Sigmoid colon (tissue), 7 donors: ENCODE results near the gene ZNF185. TPM values are rescaled to one million over a fixed set of nuclear protein-coding genes. Genes with fewer than 3 reads are reported as not detected.

Experiments used
- DNase-seq: peaks from one replicate; pipeline ENCODE4 v3.0.0-alpha.2; 2019
- H3K27ac ChIP-seq, 4 donors: fragments of 200-600 bp; sonication (generic); one replicate each; pipeline ENCODE4 v1.5.1; 2016 to 2019; ENCODE audit warnings: mild to moderate bottlenecking in 1 of 4
- H3K27me3 ChIP-seq, 3 donors: fragments of 200-600 bp; sonication (generic); one replicate each; pipeline ENCODE4 v1.5.1; 2019; ENCODE audit warnings: mild to moderate bottlenecking in 1 of 3
- H3K36me3 ChIP-seq, 4 donors: fragments of 200-600 bp; sonication (generic); one replicate each; pipeline ENCODE4 v1.5.1; 2016 to 2019
- H3K4me1 ChIP-seq, 4 donors: fragments of 200-600 bp; sonication (generic); one replicate each; pipeline ENCODE4 v1.5.1; 2017 to 2019
- H3K4me3 ChIP-seq, 4 donors: fragments of 200-600 bp; sonication (generic); one replicate each; pipeline ENCODE4 v1.5.1; 2017 to 2019; ENCODE audit warnings: mild to moderate bottlenecking in 2 of 4, moderate library complexity in 1 of 4
- H3K9me3 ChIP-seq, 4 donors: fragments of 200-600 bp in 3 of 4; sonication (generic) in 3 of 4; one replicate each; pipeline versions ENCODE4 v1.5.1 to v1.6.1; 2013 to 2019
- CTCF ChIP-seq, 4 experiments: fragments of 450-650 bp in 3 of 4; fragments of 200-600 bp in 1 of 4; IDR thresholded peaks; one replicate each; pipeline ENCODE4 v1.5.1; 2016 to 2019; ENCODE audit warnings: antibody characterized with exemption in 4 of 4, mild to moderate bottlenecking in 3 of 4, moderate library complexity in 2 of 4
- EP300 ChIP-seq, 4 donors: sonication (generic); formaldehyde crosslinking; IDR thresholded peaks; one replicate each; pipeline ENCODE4 v1.6.1; 2017; ENCODE audit warnings: antibody characterized with exemption in 4 of 4
- POLR2A ChIP-seq, 2 donors: fragments of 450-650 bp; IDR thresholded peaks; one replicate each; pipeline ENCODE4 v1.6.1; 2016; ENCODE audit warnings: antibody characterized with exemption in 2 of 2, mild to moderate bottlenecking in 2 of 2, moderate library complexity in 2 of 2
- POLR2AphosphoS5 ChIP-seq, 4 donors: sonication (generic); formaldehyde crosslinking; IDR thresholded peaks; one replicate each; pipeline ENCODE4 v1.6.1; 2017; ENCODE audit warnings: antibody characterized with exemption in 4 of 4
- WGBS, 2 donors: extraction: QIAGEN DNeasy Blood & Tissue Kit; methylation state at CpG; one replicate each; pipeline ENCODE4 v1.1.7; 2013; 5-methylcytosine and 5-hydroxymethylcytosine counted together
- intact Hi-C: fragments of 100-400 bp; cut with DNase I; formaldehyde crosslinking; loops from one replicate; pipeline ENCODE4 v1.15.1; 2023
- polyA plus RNA-seq, 3 donors: library from polyadenylated mRNA; stranded (reverse); fragments of 200-250 nt; gene quantifications; one replicate each; pipeline ENCODE4 v1.2.3, GENCODE V29; 2013
- total RNA-seq, 4 donors: library from RNA; depleted of rRNA; stranded (reverse); fragments of >200 nt; gene quantifications; one replicate each; pipeline ENCODE4 v1.1.0, GENCODE V29; 2016
- donor health status: healthy with polysubstance abuse.
- donor health status: Bipolar disorder and iron deficiency.
- donor health status: healthy.

Gene ZNF185
- total and polyA plus RNA-seq, 7 donors: 0.55 to 4.2 (median 2.3) TPM

GRCh38 chrX:152913910-152914309, 16.0 kb downstream of the ZNF185 start:
- WGBS, 2 donors: 92 to 97% methylated on average over 6 of the region's 6 CpGs
- H3K27ac ChIP-seq: no peak overlapping the region
- intact Hi-C loops: no loop called here
- no peak for DNase-seq
- TF ChIP-seq EP300 (IDR thresholded peaks at IDR 0.05) (no peak), POLR2A (IDR thresholded peaks at IDR 0.05) (no peak), CTCF (IDR thresholded peaks at IDR 0.05) (no peak), POLR2AphosphoS5 (IDR thresholded peaks at IDR 0.05) (no peak)
- no peaks in the 10 kb centered on the region for H3K36me3 ChIP-seq
- no peaks in the 10 kb centered on the region for H3K9me3 ChIP-seq
- no peak overlapping the region for H3K4me3 ChIP-seq
- no peaks in the 10 kb centered on the region for H3K4me1 ChIP-seq
- H3K27me3 ChIP-seq: no peaks in the 10 kb centered on the region

GRCh38 chrX:152915541-152916241, 17.8 kb downstream of the ZNF185 start:
- intact Hi-C loops: no loop called here
- 41 to 54% methylated on average over 13 of the region's 13 CpGs for whole genome bisulfite sequencing, 2 donors

DNA sequence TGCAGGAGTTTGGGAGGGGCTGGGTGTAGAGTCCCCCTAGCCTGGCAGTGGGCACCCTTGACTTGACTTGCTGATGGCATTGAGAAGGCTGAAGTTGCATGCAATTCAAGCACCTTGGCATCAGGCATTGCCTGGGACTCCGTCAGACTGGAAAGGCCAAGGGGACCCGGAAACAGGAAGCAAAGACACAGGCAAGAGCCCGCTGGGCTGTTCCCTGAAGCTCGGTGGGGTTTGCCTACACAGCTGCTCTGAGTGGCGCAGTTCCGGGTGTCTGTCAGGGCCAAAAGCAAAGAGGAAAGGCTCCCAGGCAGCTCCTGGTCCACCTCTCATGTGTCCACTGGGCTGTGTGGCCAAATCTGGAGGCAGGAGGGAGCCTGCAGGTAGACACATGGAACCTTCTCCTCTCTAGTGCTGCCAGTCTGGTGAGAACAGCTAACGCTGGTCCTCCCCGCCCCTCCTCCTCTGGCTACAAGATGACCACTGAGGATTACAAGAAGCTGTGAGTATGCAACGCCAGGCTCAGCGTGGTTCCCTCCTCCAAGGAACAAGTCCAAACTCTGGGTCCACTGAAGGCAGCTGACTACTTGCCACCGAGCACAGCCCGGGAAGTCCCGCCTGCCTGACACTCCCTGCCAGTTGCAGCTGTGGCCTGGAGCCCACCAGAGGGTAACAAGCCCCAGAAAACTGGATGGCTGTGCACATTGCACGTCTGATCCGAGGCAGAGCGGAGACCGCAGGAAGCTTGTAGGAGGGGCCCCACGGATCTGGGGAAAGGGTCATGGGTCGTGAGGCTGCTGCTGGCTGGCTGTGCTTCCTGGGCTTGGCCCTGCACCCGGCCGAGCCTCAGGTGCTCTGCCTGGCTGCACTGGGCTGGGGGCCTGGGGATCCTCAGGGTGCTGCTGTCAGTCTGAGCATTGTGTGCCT, 20.1 kb downstream of the ZNF185 start:
- no peaks in the 10 kb centered on the region for H3K9me3 ChIP-seq
- H3K4me1 ChIP-seq: no peaks in the 10 kb centered on the region
- no peak for DNase-seq
- no peaks in the 10 kb centered on the region for H3K27me3 ChIP-seq
- TF ChIP-seq POLR2AphosphoS5 (IDR thresholded peaks at IDR 0.05) (no peak), POLR2A (IDR thresholded peaks at IDR 0.05) (no peak)
- intact Hi-C loops: no loop called here
- WGBS, 2 donors: 51 to 82% methylated on average over 21 of the region's 21 CpGs
- no peaks in the 10 kb centered on the region for H3K36me3 ChIP-seq
- no peak overlapping the region for H3K4me3 ChIP-seq
- no peak overlapping the region for H3K27ac ChIP-seq

More at GRCh38 chrX:152915541-152916241, 17.8 kb downstream of the ZNF185 start:
- no peak for DNase-seq
- no peaks in the 10 kb centered on the region for H3K4me1 ChIP-seq
- H3K27ac ChIP-seq: no peak overlapping the region
- no peak overlapping the region for H3K4me3 ChIP-seq
- no peaks in the 10 kb centered on the region for H3K27me3 ChIP-seq
- H3K36me3 ChIP-seq: no peaks in the 10 kb centered on the region
- H3K9me3 ChIP-seq: no peaks in the 10 kb centered on the region
- TF ChIP-seq EP300 (IDR thresholded peaks at IDR 0.05) (no peak), CTCF (IDR thresholded peaks at IDR 0.05) (peak in 1 of 4 experiments; percentile 20), POLR2AphosphoS5 (IDR thresholded peaks at IDR 0.05) (no peak)

DNA sequence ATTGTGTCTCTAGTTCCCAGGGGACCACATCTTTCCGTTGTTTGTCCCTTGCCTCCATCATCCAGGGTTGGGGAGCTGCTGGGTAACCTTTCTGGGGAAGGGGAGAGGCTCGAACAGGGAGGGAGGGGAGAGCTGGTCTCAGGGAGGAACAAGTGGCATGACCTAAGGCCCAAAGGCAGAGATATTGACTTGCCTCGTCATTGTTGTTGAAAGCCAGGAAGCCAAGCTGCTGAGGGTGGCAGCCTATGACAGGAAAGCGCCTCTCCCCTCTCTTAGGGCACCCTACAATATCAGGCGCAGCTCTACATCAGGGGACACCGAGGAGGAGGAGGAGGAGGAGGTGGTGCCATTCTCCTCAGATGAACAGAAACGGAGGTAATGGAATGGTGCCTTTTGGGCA, 20.8 kb downstream of the ZNF185 start:
- TF ChIP-seq POLR2AphosphoS5 (IDR thresholded peaks at IDR 0.05): no peak
- TF ChIP-seq CTCF (IDR thresholded peaks at IDR 0.05): no peak
- TF ChIP-seq POLR2A (IDR thresholded peaks at IDR 0.05): no peak
- TF ChIP-seq EP300 (IDR thresholded peaks at IDR 0.05): no peak
- intact Hi-C loops: no loop called here
- DNase-seq: no peak
- H3K36me3 ChIP-seq: no peaks in the 10 kb centered on the region
- no peak overlapping the region for H3K4me3 ChIP-seq
- no peaks in the 10 kb centered on the region for H3K27me3 ChIP-seq
- 72 to 75% methylated on average over 7 of the region's 7 CpGs for WGBS, 2 donors
- H3K9me3 ChIP-seq: no peaks in the 10 kb centered on the region
- H3K27ac ChIP-seq: no peak overlapping the region
- H3K4me1 ChIP-seq: no peaks in the 10 kb centered on the region

DNA sequence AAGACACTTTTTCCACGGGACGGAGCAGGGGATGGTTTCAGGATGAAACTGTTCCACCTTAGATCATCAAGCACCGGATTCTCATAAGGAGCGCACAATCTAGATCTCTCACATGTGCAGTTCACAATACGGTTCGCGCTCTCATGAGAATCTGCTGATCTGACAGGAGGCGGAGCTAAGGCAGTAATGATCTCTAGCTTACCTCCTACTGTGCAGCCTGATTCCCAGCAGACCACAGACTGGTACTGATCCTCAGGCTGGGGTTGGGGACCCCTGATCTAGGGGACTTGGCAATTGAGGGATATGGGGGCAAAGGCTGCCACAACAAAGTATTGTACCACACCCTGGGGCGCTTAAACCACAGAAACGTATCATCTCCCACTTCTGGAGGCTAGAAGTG, 25.7 kb downstream of the ZNF185 start:
- H3K27me3 ChIP-seq: no peaks in the 10 kb centered on the region
- no peaks in the 10 kb centered on the region for H3K9me3 ChIP-seq
- no peak overlapping the region for H3K27ac ChIP-seq
- TF ChIP-seq CTCF (IDR thresholded peaks at IDR 0.05): no peak
- TF ChIP-seq POLR2AphosphoS5 (IDR thresholded peaks at IDR 0.05): no peak
- TF ChIP-seq EP300 (IDR thresholded peaks at IDR 0.05): no peak
- no peak for TF ChIP-seq POLR2A (IDR thresholded peaks at IDR 0.05)
- no peak for DNase-seq
- WGBS, 2 donors: 82 to 86% methylated on average over 10 of the region's 10 CpGs
- H3K4me1 ChIP-seq: peaks cover 0 to 4% (median 0%) of the 10 kb centered on the region in 4 donors
- H3K36me3 ChIP-seq: no peaks in the 10 kb centered on the region
- intact Hi-C loops: no loop called here
- H3K4me3 ChIP-seq: no peak overlapping the region
